H9 (cell line): ENCODE data around the gene CD48. TPM values are rescaled to one million over a fixed set of nuclear protein-coding genes. Genes with fewer than 3 reads are reported as not detected.

Experiments
- DNase-seq: peaks from one replicate; pipeline ENCODE4 v3.0.0-alpha.2; 2017
- H2AFZ ChIP-seq: one replicate; pipeline ENCODE4 v1.6.1; 2013; ENCODE audit warnings: mild to moderate bottlenecking, low read length, control low read depth, moderate library complexity
- H2AK5ac ChIP-seq: 2 replicates; pipeline ENCODE4 v1.6.1; 2013; ENCODE audit warnings: low read length, control low read depth, mixed read lengths; ENCODE audit not compliant: insufficient read length
- H2BK120ac ChIP-seq: one replicate; pipeline ENCODE4 v1.6.1; 2013; ENCODE audit warnings: low read depth, mild to moderate bottlenecking, low read length, control low read depth, inconsistent platforms; ENCODE audit not compliant: poor library complexity, severe bottlenecking
- H2BK12ac ChIP-seq: 2 replicates; pipeline ENCODE4 v1.6.1; 2013; ENCODE audit warnings: low read length, control low read depth, mixed read lengths, low read depth; ENCODE audit not compliant: insufficient read length
- H2BK15ac ChIP-seq: 2 replicates; pipeline ENCODE4 v1.6.1; 2013; ENCODE audit warnings: low read depth, low read length, control low read depth
- H2BK20ac ChIP-seq: one replicate; pipeline ENCODE4 v1.6.1; 2013; ENCODE audit warnings: low read depth, mild to moderate bottlenecking, low read length, control low read depth, inconsistent platforms; ENCODE audit not compliant: poor library complexity, severe bottlenecking
- H2BK5ac ChIP-seq: 2 replicates; pipeline ENCODE4 v1.6.1; 2013; ENCODE audit warnings: low read length, control low read depth, mixed read lengths; ENCODE audit not compliant: insufficient read length
- H3K14ac ChIP-seq: 2 replicates; pipeline ENCODE4 v1.6.1; 2013; ENCODE audit warnings: low read length, control low read depth; ENCODE audit not compliant: insufficient read depth
- H3K18ac ChIP-seq: 2 replicates; pipeline ENCODE4 v1.6.1; 2013; ENCODE audit warnings: low read depth, mild to moderate bottlenecking, mixed read lengths, low read length, control low read depth; ENCODE audit not compliant: insufficient read length
- H3K23ac ChIP-seq: 2 replicates; pipeline ENCODE4 v1.6.1; 2013; ENCODE audit warnings: low read length, control low read depth, mixed read lengths, low read depth; ENCODE audit not compliant: insufficient read length
- H3K23me2 ChIP-seq: 2 replicates; pipeline ENCODE4 v1.6.1; 2013; ENCODE audit warnings: low read depth, mild to moderate bottlenecking, mixed read lengths, low read length, control low read depth; ENCODE audit not compliant: insufficient read length, poor library complexity, severe bottlenecking
- H3K27ac ChIP-seq: 2 replicates; pipeline ENCODE4 v1.5.1; 2013; ENCODE audit warnings: low read length, control low read depth, mixed read lengths, low read depth; ENCODE audit not compliant: insufficient read length
- H3K27me3 ChIP-seq: 2 replicates; pipeline ENCODE4 v1.6.1; 2013; ENCODE audit warnings: low read length, control low read depth, inconsistent platforms; ENCODE audit not compliant: insufficient read depth
- H3K4ac ChIP-seq: 2 replicates; pipeline ENCODE4 v1.6.1; 2013; ENCODE audit warnings: low read depth, mild to moderate bottlenecking, control low read depth, inconsistent platforms, low read length, moderate library complexity
- H3K4me1 ChIP-seq: 2 replicates; pipeline ENCODE4 v1.6.1; 2013; ENCODE audit warnings: low read length, control low read depth, inconsistent platforms; ENCODE audit not compliant: insufficient read depth
- H3K4me2 ChIP-seq: 2 replicates; pipeline ENCODE4 v1.6.1; 2013; ENCODE audit warnings: low read length, control low read depth, mixed read lengths; ENCODE audit not compliant: insufficient read length, insufficient read depth
- H3K56ac ChIP-seq: 2 replicates; pipeline ENCODE4 v1.6.1; 2013; ENCODE audit warnings: low read depth, mild to moderate bottlenecking, mixed read lengths, low read length, control low read depth; ENCODE audit not compliant: insufficient read length
- H3K79me1 ChIP-seq: 2 replicates; pipeline ENCODE4 v1.6.1; 2013; ENCODE audit warnings: low read depth, mild to moderate bottlenecking, moderate library complexity, low read length, control low read depth, inconsistent platforms; ENCODE audit not compliant: insufficient read depth, poor library complexity, severe bottlenecking
- H3K79me2 ChIP-seq: 2 replicates; pipeline ENCODE4 v1.6.1; 2013; ENCODE audit warnings: low read length, control low read depth, inconsistent platforms; ENCODE audit not compliant: insufficient read depth
- H3K9ac ChIP-seq: 2 replicates; pipeline ENCODE4 v1.6.1; 2013; ENCODE audit warnings: low read length, control low read depth, mixed read lengths; ENCODE audit not compliant: insufficient read length; ENCODE audit errors: extremely low read depth
- H3K9me3 ChIP-seq: one replicate; pipeline ENCODE4 v1.6.1; 2013; ENCODE audit warnings: low read depth, low read length, inconsistent platforms; ENCODE audit not compliant: control insufficient read depth
- H3T11ph ChIP-seq: one replicate; pipeline ENCODE4 v1.6.1; 2013; ENCODE audit warnings: mild to moderate bottlenecking, low read length, control low read depth, inconsistent platforms
- H4K20me1 ChIP-seq: one replicate; pipeline ENCODE4 v1.6.1; 2013; ENCODE audit not compliant: control insufficient read depth, insufficient read length, insufficient read depth
- H4K5ac ChIP-seq: 2 replicates; pipeline ENCODE4 v1.6.1; 2013; ENCODE audit warnings: low read depth, mild to moderate bottlenecking, mixed read lengths, low read length, control low read depth; ENCODE audit not compliant: insufficient read length
- H4K8ac ChIP-seq: replicated peaks from 2 replicates; pipeline ENCODE4 v1.6.1; 2013; ENCODE audit warnings: low read length, control low read depth, mixed read lengths, low read depth; ENCODE audit not compliant: insufficient read length
- H4K91ac ChIP-seq: 2 replicates; pipeline ENCODE4 v1.6.1; 2013; ENCODE audit warnings: low read depth, mild to moderate bottlenecking, moderate library complexity, mixed read lengths, low read length, control low read depth; ENCODE audit not compliant: insufficient read length
- H3K27ac Mint-ChIP-seq, 3 experiments: 2 replicates in 2 of 3; 3 replicates in 1 of 3; pipeline ENCODE4 v1.8.0; 2020 to 2021; ENCODE audit warnings: mixed read lengths in 3 of 3, mild to moderate bottlenecking in 1 of 3, moderate library complexity in 1 of 3
- H3K27me3 Mint-ChIP-seq: 2 replicates; pipeline ENCODE4 v1.8.0; 2021; ENCODE audit warnings: low read depth, mild to moderate bottlenecking, moderate library complexity, mixed read lengths
- H3K36me3 Mint-ChIP-seq, 3 experiments: 2 replicates in 2 of 3; 3 replicates in 1 of 3; pipeline ENCODE4 v1.8.0; 2020 to 2021; ENCODE audit warnings: low read depth in 3 of 3, mixed read lengths in 3 of 3; ENCODE audit not compliant: insufficient read depth in 1 of 3
- H3K4me1 Mint-ChIP-seq, 2 experiments: 2 replicates each; pipeline ENCODE4 v1.8.0; 2020; ENCODE audit warnings: mixed read lengths in 2 of 2
- H3K4me3 Mint-ChIP-seq, 2 experiments: 2 replicates in 1 of 2; 3 replicates in 1 of 2; pipeline ENCODE4 v1.8.0; 2020 to 2021; ENCODE audit warnings: mild to moderate bottlenecking in 2 of 2, mixed read lengths in 2 of 2, moderate library complexity in 1 of 2
- H3K9me3 Mint-ChIP-seq, 2 experiments: 2 replicates in 1 of 2; 3 replicates in 1 of 2; pipeline ENCODE4 v1.8.0; 2020; ENCODE audit warnings: mild to moderate bottlenecking in 2 of 2, mixed read lengths in 2 of 2, moderate library complexity in 1 of 2
- CTCF ChIP-seq: fragments of 200-600 bp; sonication (generic); conservative IDR thresholded peaks from 3 replicates; pipeline ENCODE4 v1.8.0; 2021; ENCODE audit warnings: antibody characterized with exemption, mild to moderate bottlenecking
- WGBS: extraction: QIAGEN DNeasy Blood & Tissue Kit; methylation state at CpG from one replicate; pipeline ENCODE4 v1.1.7; 2013; ENCODE audit warnings: missing lambda C conversion rate, low lambda C conversion rate, mixed read lengths; ENCODE audit not compliant: insufficient read length; ENCODE audit errors: extremely low coverage; 5-methylcytosine and 5-hydroxymethylcytosine counted together
- total RNA-seq: library from RNA; stranded (reverse); gene quantifications from 2 replicates; pipeline ENCODE4 v1.2.1, GENCODE V29; 2021

The CD48 gene
- total RNA-seq, 1 experiment from 2014 or later = not detected

GRCh38 chr1:160656737-160657136, 54.9 kb downstream of the CD48 start:
- no peak overlapping the region for H2BK5ac ChIP-seq
- Mint-ChIP-seq H3K4me3 (no peak overlapping the region), H3K9me3 (peaks cover 5 to 8% of the 10 kb centered on the region in 2 experiments; a peak in 4 of 5 replicates), H3K27me3 (no peaks in the 10 kb centered on the region; the same call in 1 of the 2 replicates), H3K36me3 (peaks cover 2 to 15% (median 4%) of the 10 kb centered on the region in 3 experiments; a peak in 5 of 7 replicates), H3K4me1 (peaks cover 30 to 46% of the 10 kb centered on the region in 2 experiments), H3K27ac (no peak overlapping the region; a peak in 1 of 7 replicates)
- WGBS = no CpG with 5 or more reads among the region's 3 CpGs
- H3K4me1 ChIP-seq = peaks cover 9% of the 10 kb centered on the region; the same call in 1 of the 2 replicates
- no peak overlapping the region for H3K9ac ChIP-seq
- H3K56ac ChIP-seq = no peak overlapping the region
- no peak overlapping the region for H3K23ac ChIP-seq
- H4K91ac ChIP-seq = no peak overlapping the region
- H2BK12ac ChIP-seq = no peak overlapping the region
- H3K4ac ChIP-seq = no peak overlapping the region
- H3T11ph ChIP-seq = no peak overlapping the region
- no peak overlapping the region for H2AK5ac ChIP-seq
- H2BK20ac ChIP-seq = no peak overlapping the region
- no peak for TF ChIP-seq CTCF
- H3K18ac ChIP-seq = no peak overlapping the region
- no peak overlapping the region for H4K8ac ChIP-seq
- no peaks in the 10 kb centered on the region for H3K79me2 ChIP-seq
- no peak overlapping the region for H2BK15ac ChIP-seq
- DNase-seq = no peak
- no peak overlapping the region for H3K14ac ChIP-seq
- H4K20me1 ChIP-seq = no peaks in the 10 kb centered on the region
- H2BK120ac ChIP-seq = no peak overlapping the region
- no peak overlapping the region for H3K4me2 ChIP-seq
- H3K9me3 ChIP-seq = no peaks in the 10 kb centered on the region
- H4K5ac ChIP-seq = no peak overlapping the region
- H3K27me3 ChIP-seq = no peaks in the 10 kb centered on the region
- H3K79me1 ChIP-seq = no peaks in the 10 kb centered on the region
- no peaks in the 10 kb centered on the region for H3K23me2 ChIP-seq
- no peak overlapping the region for H2AFZ ChIP-seq
- H3K27ac ChIP-seq = no peak overlapping the region
